HUES64 (cell line): Measurements from ENCODE around the gene FAM76B.

Source experiments
- H3K27ac ChIP-seq: 2 replicates; pipeline ENCODE4 v1.7.0; 2013; ENCODE audit warnings: low read depth, low read length, inconsistent platforms
- H3K27me3 ChIP-seq: 2 replicates; pipeline ENCODE4 v1.6.1; 2013; ENCODE audit warnings: mild to moderate bottlenecking, low read length; ENCODE audit not compliant: insufficient read depth
- H3K36me3 ChIP-seq: 2 replicates; pipeline ENCODE4 v1.6.1; 2013; ENCODE audit warnings: mild to moderate bottlenecking, low read length; ENCODE audit not compliant: insufficient read depth
- H3K4me1 ChIP-seq: 2 replicates; pipeline ENCODE4 v1.6.1; 2013; ENCODE audit warnings: mild to moderate bottlenecking, low read length, moderate library complexity; ENCODE audit not compliant: insufficient read depth
- H3K4me3 ChIP-seq: 2 replicates; pipeline ENCODE4 v1.5.1; 2013; ENCODE audit warnings: mild to moderate bottlenecking, low read length, moderate library complexity
- H3K9ac ChIP-seq: 2 replicates; pipeline ENCODE4 v1.6.1; 2013; ENCODE audit warnings: mild to moderate bottlenecking, low read depth, low read length
- H3K9me3 ChIP-seq: 2 replicates; pipeline ENCODE4 v1.6.1; 2013; ENCODE audit warnings: low read depth, low read length; ENCODE audit not compliant: insufficient read depth
- WGBS: fragments of 150-250, 120-280 bp; methylation state at CpG from one replicate; pipeline ENCODE4 v1.1.7; 2013; ENCODE audit warnings: missing lambda C conversion rate; 5-methylcytosine and 5-hydroxymethylcytosine counted together

Gene FAM76B

DNA sequence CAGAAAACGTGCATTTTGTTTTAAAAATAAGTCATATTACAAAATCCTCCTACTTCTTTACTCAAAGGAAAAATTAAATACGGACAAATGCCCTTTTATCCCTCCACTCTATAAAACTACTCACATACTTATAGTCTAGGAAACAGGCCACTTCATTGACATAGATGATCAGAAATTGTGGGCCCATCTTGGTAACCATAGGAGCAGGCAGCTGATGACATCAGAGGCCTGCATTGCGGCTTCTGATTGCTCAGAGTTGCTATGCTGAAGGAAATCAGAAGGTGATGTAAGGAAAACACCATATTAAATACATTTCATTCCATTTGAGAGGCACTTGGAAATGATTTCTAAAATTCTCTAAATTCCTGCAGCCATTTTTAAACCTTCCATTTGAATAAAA is 27.0 kb downstream of the FAM76B start:
- Histone ChIP-seq H3K27me3 (no peaks in the 10 kb centered on the region), H3K9me3 (no peaks in the 10 kb centered on the region), H3K27ac (no peak overlapping the region), H3K4me1 (no peaks in the 10 kb centered on the region), H3K36me3 (no peaks in the 10 kb centered on the region), H3K9ac (no peak overlapping the region), H3K4me3 (no peak overlapping the region)
- 96% methylated on average over 3 of the region's 3 CpGs for WGBS

GRCh38 chr11:95760941-95761340 is 28.6 kb downstream of the FAM76B start:
- no peaks in the 10 kb centered on the region for H3K9me3 ChIP-seq
- no peak overlapping the region for H3K9ac ChIP-seq
- H3K27me3 ChIP-seq, result no peaks in the 10 kb centered on the region
- no peak overlapping the region for H3K27ac ChIP-seq
- no peak overlapping the region for H3K4me3 ChIP-seq
- H3K4me1 ChIP-seq, result no peaks in the 10 kb centered on the region
- no peaks in the 10 kb centered on the region for H3K36me3 ChIP-seq
- 86% methylated on average over 1 of the region's 1 CpG for WGBS

GRCh38 chr11:95751515-95751914 is 38.1 kb downstream of the FAM76B start:
- no peaks in the 10 kb centered on the region for H3K9me3 ChIP-seq
- H3K27me3 ChIP-seq, result no peaks in the 10 kb centered on the region
- H3K9ac ChIP-seq, result no peak overlapping the region
- H3K36me3 ChIP-seq, result no peaks in the 10 kb centered on the region
- no peak overlapping the region for H3K27ac ChIP-seq
- H3K4me1 ChIP-seq, result no peaks in the 10 kb centered on the region
- no peak overlapping the region for H3K4me3 ChIP-seq
- 95% methylated on average over 1 of the region's 1 CpG for WGBS

GRCh38 chr11:95750101-95750500 is 39.5 kb downstream of the FAM76B start:
- Histone ChIP-seq H3K4me1 (no peaks in the 10 kb centered on the region), H3K9me3 (no peaks in the 10 kb centered on the region), H3K27ac (no peak overlapping the region), H3K36me3 (no peaks in the 10 kb centered on the region), H3K27me3 (no peaks in the 10 kb centered on the region), H3K4me3 (no peak overlapping the region), H3K9ac (no peak overlapping the region)
- 100% methylated on average over 1 of the region's 1 CpG for WGBS

DNA sequence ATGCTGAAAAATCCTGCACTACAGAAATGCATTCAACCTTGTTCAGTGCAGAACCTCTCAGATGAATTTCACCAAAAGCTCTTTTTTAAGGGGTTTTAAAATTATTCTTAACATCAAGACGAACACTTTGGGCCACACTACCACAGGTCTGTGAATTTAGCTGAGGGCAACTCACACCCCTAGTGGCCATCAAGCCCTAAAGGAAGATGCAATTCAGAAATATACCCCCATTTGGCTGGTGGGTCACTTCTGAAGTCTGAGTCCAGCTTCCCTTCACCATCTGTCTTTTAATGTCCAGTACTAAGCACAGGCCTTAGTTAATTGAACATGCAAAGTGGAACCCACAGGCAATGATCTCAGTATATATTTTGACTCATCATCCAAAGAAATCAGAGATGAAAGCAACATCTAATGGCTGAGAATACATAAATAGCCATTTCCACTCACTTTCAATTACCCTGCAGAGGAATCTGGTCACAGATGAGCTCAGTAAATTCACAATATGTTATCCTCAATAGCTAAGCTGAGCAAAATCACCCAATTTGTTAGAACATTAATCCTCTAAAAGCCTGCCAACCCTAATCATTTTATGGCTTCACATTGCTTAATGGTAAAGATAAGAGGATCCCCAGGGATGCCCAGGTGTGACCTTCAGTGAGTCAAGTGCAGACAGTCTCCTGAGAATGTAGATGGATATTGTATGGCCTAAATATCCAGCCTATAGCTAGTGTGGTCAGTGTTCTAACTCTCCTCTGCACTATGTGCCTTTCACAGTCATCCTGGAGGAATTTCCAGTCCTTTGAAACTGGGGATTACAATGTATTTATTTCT is 50.3 kb downstream of the FAM76B start:
- Histone ChIP-seq H3K9ac (no peak overlapping the region), H3K4me3 (no peak overlapping the region), H3K27ac (no peak overlapping the region), H3K4me1 (no peaks in the 10 kb centered on the region), H3K27me3 (no peaks in the 10 kb centered on the region), H3K9me3 (no peaks in the 10 kb centered on the region), H3K36me3 (no peaks in the 10 kb centered on the region)
- whole genome bisulfite sequencing, result 68% methylated on average over 1 of the region's 1 CpG

GRCh38 chr11:95736809-95737208 is 52.8 kb downstream of the FAM76B start:
- no peaks in the 10 kb centered on the region for H3K4me1 ChIP-seq
- no peaks in the 10 kb centered on the region for H3K9me3 ChIP-seq
- H3K4me3 ChIP-seq, result no peak overlapping the region
- WGBS, result 95% methylated on average over 2 of the region's 2 CpGs
- no peak overlapping the region for H3K9ac ChIP-seq
- H3K36me3 ChIP-seq, result no peaks in the 10 kb centered on the region
- no peaks in the 10 kb centered on the region for H3K27me3 ChIP-seq
- no peak overlapping the region for H3K27ac ChIP-seq

- no peak overlapping the region for H3K9ac ChIP-seq
- H3K27ac ChIP-seq, result no peak overlapping the region
- H3K36me3 ChIP-seq, result no peaks in the 10 kb centered on the region
- H3K4me3 ChIP-seq, result no peak overlapping the region
- H3K4me1 ChIP-seq, result no peaks in the 10 kb centered on the region
- 78% methylated on average over 7 of the region's 7 CpGs for WGBS
- no peaks in the 10 kb centered on the region for H3K27me3 ChIP-seq
- no peaks in the 10 kb centered on the region for H3K9me3 ChIP-seq
Observed at GRCh38 chr11:95736355-95736754, 53.2 kb downstream of the FAM76B start.

DNA sequence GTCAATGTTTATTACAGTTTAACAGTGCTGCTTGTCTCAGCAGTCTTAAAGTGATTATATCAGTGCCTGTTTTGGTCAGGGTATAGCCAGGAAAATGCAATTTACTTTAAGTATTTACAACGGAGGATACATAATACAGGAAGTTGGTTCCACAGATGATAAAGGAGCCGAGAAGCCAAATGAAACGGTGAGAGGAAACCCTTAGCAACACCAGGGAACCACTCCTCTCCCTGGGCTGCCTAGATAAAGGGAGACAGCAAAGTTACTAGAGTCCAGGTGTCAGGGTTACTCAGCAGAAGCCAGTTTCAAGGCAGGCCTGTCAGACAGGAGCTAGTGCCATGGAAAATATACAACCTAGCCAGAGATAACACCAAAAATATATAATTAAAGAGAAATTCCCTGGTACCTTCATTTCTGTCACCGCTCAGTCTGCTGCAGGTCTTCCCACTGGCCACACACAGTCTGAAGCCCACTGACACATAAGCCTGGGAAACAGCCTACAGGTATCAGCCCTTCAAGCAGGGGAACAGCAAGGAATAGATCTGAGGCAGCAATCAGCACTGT is 55.5 kb downstream of the FAM76B start:
- Histone ChIP-seq H3K36me3 (no peaks in the 10 kb centered on the region), H3K9ac (no peak overlapping the region), H3K27ac (no peak overlapping the region), H3K4me1 (no peaks in the 10 kb centered on the region), H3K9me3 (no peaks in the 10 kb centered on the region), H3K27me3 (no peaks in the 10 kb centered on the region), H3K4me3 (no peak overlapping the region)
- WGBS, result 79% methylated on average over 4 of the region's 4 CpGs

DNA sequence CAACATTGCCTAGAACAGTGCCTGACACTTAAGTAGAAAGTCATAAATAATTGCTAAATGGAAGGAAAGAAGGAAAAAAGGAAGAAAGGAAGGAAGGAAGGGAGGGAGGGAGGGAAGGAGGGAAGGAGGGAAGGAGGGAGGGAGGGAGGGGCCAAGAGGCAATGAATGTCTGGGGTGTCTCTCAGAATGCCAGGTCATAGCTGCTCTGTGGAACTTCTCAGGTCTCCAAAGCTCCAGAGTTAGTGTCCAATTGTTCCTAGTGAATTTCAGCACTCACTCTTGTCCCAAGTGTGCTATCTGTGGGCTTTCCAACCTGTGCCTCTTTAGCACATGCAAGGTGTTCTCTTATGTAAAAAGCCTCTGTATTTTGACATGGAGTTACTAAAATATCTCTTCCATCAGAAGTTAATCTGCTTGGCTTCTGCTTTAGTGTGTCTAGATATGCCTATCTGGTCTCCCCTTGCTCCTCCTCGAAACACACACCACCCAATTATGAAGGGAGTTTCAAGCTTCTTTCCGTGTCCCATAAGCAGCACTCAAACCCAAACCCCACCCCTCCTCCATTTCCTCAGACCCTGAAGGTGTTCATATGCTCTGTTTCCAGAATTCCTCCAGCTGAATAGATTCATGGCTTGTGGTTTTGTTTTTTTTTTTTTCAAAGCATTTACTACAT is 56.5 kb downstream of the FAM76B start:
- WGBS, result 86% methylated on average over 2 of the region's 2 CpGs
- Histone ChIP-seq H3K4me1 (no peaks in the 10 kb centered on the region), H3K4me3 (no peak overlapping the region), H3K9ac (no peak overlapping the region), H3K36me3 (no peaks in the 10 kb centered on the region), H3K27me3 (no peaks in the 10 kb centered on the region), H3K27ac (no peak overlapping the region), H3K9me3 (no peaks in the 10 kb centered on the region)

DNA sequence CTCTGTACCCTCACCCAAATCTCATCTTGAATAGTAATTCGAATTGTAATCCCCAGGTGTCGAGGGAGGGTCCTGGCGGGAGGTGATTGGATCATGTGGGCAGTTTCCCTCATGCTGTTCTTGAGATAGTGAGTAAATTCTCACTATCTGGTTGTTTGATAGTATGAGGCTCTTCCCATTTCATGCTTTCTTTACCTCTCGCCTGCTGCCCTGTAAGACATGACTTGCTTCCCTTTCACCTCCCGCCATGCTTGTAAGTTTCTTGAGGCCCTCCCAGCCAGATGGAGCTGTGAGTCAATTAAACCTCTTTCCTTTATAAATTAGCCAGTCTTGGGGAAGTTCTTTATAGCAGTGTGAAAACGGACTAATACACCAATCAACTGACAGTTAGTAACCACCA is 60.1 kb downstream of the FAM76B start:
- Histone ChIP-seq H3K9ac (no peak overlapping the region), H3K27me3 (no peaks in the 10 kb centered on the region), H3K36me3 (no peaks in the 10 kb centered on the region), H3K9me3 (no peaks in the 10 kb centered on the region), H3K4me1 (no peaks in the 10 kb centered on the region), H3K27ac (no peak overlapping the region), H3K4me3 (no peak overlapping the region)
- WGBS, result 90% methylated on average over 5 of the region's 6 CpGs

DNA sequence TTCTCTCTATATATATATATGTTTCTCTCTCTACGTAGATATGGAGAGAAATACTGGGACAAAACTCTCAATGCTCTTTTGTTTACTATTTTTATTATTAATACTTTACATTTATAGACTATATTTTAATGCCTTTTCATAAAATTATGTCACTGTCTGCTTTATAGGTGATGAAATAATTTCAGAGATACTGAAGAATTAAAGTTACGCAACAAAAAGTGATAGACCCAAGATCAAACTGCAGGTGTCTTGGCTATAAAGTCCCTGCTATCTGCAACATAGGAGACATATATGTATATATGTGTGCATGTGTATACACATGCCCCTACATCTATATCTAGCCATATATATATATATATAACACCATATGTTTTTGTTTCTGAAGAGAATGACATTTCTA is 60.8 kb downstream of the FAM76B start:
- H3K4me1 ChIP-seq, result no peaks in the 10 kb centered on the region
- H3K27me3 ChIP-seq, result no peaks in the 10 kb centered on the region
- H3K9me3 ChIP-seq, result no peaks in the 10 kb centered on the region
- 94% methylated on average over 1 of the region's 2 CpGs for WGBS
- no peak overlapping the region for H3K4me3 ChIP-seq
- no peaks in the 10 kb centered on the region for H3K36me3 ChIP-seq
- no peak overlapping the region for H3K9ac ChIP-seq
- no peak overlapping the region for H3K27ac ChIP-seq
